B cell (primary cell): ENCODE data around the gene ABHD6. TPM values are rescaled to one million over a fixed set of nuclear protein-coding genes. Genes with fewer than 3 reads are reported as not detected.
A peak's percentile ranks its signal among the peaks of the same experiment; 100 is the strongest.
"Not testable (repeated sequence)": the region's sequence is repeated elsewhere in the genome, so short reads cannot be mapped to it uniquely, and the experiment has no call there.

Experiments used
- ATAC-seq: fragments of 200-7000 bp; cut with Tn5 transposase; one replicate; pipeline ENCODE4 v1.10.0; 2021; ENCODE audit warnings: low read depth, mild to moderate bottlenecking, moderate number of reproducible peaks, moderate library complexity
- CTCF ChIA-PET: fragments of 350-600 bp; sonication (Branson Sonifier 250); formaldehyde crosslinking; loops from one replicate; lab custom pipeline; 2021; ENCODE audit warnings: antibody characterized with exemption, inconsistent platforms; lab: Charles Lee
- POLR2A ChIA-PET: fragments of 350-600 bp; sonication (Branson Sonifier 250); formaldehyde crosslinking; loops from one replicate; lab custom pipeline; 2021; ENCODE audit warnings: antibody characterized with exemption; lab: Charles Lee
- DNase-seq: peaks from one replicate; pipeline ENCODE4 v3.0.0; 2013
- H2AFZ ChIP-seq: 2 replicates; pipeline ENCODE4 v1.6.1; 2012; ENCODE audit warnings: mild to moderate bottlenecking, low read depth, low read length; ENCODE audit not compliant: insufficient read depth, poor library complexity, severe bottlenecking
- H3K27ac ChIP-seq, 2 donors: 1 replicate in 1 of 2; 2 replicates in 1 of 2; pipeline ENCODE4 v1.5.1; 2012 to 2013; ENCODE audit warnings: low read length in 2 of 2, mild to moderate bottlenecking in 2 of 2, moderate library complexity in 1 of 2
- H3K27me3 ChIP-seq, 4 experiments: fragments of 200-600 bp in 1 of 4; sonication (generic) in 1 of 4; replicated peaks in 1 of 4; 1 replicate in 2 of 4; 2 replicates in 2 of 4; pipeline versions ENCODE4 v1.6.1 to v1.7.0; 2013 to 2016; ENCODE audit warnings: low read length in 3 of 4, mild to moderate bottlenecking in 2 of 4, mixed read lengths in 1 of 4, moderate library complexity in 1 of 4; ENCODE audit not compliant: insufficient read depth in 4 of 4, control insufficient read depth in 3 of 4; ENCODE audit errors: control extremely low read depth in 1 of 4
- H3K36me3 ChIP-seq, 2 experiments: replicated peaks in 1 of 2; 1 replicate in 1 of 2; 2 replicates in 1 of 2; pipeline versions ENCODE4 v1.6.1 to v1.7.1; 2013; ENCODE audit warnings: low read length in 1 of 2; ENCODE audit not compliant: insufficient read depth in 2 of 2, control insufficient read depth in 1 of 2; ENCODE audit errors: control extremely low read depth in 1 of 2, extremely low read depth in 1 of 2
- H3K4me1 ChIP-seq, 2 donors: fragments of 200-600 bp in 1 of 2; sonication (generic) in 1 of 2; 1 replicate in 1 of 2; 2 replicates in 1 of 2; pipeline versions ENCODE4 v1.5.1 to v1.6.1; 2013 to 2017; ENCODE audit warnings: low read length in 2 of 2; ENCODE audit not compliant: control insufficient read depth in 2 of 2, insufficient read depth in 2 of 2
- H3K4me2 ChIP-seq: replicated peaks from 2 replicates; pipeline ENCODE3; 2012; ENCODE audit warnings: mild to moderate bottlenecking, low read depth, low read length; ENCODE audit not compliant: poor library complexity, severe bottlenecking
- H3K4me3 ChIP-seq, 5 experiments: fragments of 200-600 bp in 1 of 5; sonication (generic) in 1 of 5; 1 replicate in 3 of 5; 2 replicates in 2 of 5; pipeline versions ENCODE4 v1.5.1 to v1.7.0; 2011 to 2016; ENCODE audit warnings: low read length in 4 of 5, mild to moderate bottlenecking in 4 of 5, low read depth in 2 of 5, control low read depth in 1 of 5, moderate library complexity in 1 of 5; ENCODE audit not compliant: insufficient read depth in 1 of 5; ENCODE audit errors: control extremely low read depth in 1 of 5, extremely low read depth in 1 of 5
- H3K79me2 ChIP-seq: fragments of 200-600 bp; sonication (generic); one replicate; pipeline ENCODE4 v1.6.0; 2016; ENCODE audit warnings: low read length; ENCODE audit not compliant: control insufficient read depth, insufficient read depth
- H3K9ac ChIP-seq: fragments of 200-600 bp; sonication (generic); 2 replicates; pipeline ENCODE4 v1.6.1; 2017; ENCODE audit warnings: mild to moderate bottlenecking, low read length, moderate library complexity
- H3K9me3 ChIP-seq, 3 donors: one replicate each; pipeline versions ENCODE4 v1.6.1 to v1.7.1; 2013; ENCODE audit warnings: low read length in 2 of 3; ENCODE audit not compliant: control insufficient read depth in 2 of 3, insufficient read depth in 1 of 3; ENCODE audit errors: control extremely low read depth in 1 of 3
- H4K20me1 ChIP-seq: 2 replicates; pipeline ENCODE4 v1.6.0; 2012; ENCODE audit warnings: mild to moderate bottlenecking, low read length; ENCODE audit not compliant: insufficient read depth, control insufficient read depth, poor library complexity, severe bottlenecking
- H3K27ac Mint-ChIP-seq: one replicate; pipeline ENCODE4 v1.8.0; 2021; ENCODE audit warnings: mixed read lengths
- H3K27me3 Mint-ChIP-seq: one replicate; pipeline ENCODE4 v1.8.0; 2021; ENCODE audit warnings: mixed read lengths
- H3K4me1 Mint-ChIP-seq: one replicate; pipeline ENCODE4 v1.8.0; 2021; ENCODE audit warnings: mixed read lengths
- H3K4me3 Mint-ChIP-seq: one replicate; pipeline ENCODE4 v1.8.0; 2021; ENCODE audit warnings: mixed read lengths
- H3K9me3 Mint-ChIP-seq: one replicate; pipeline ENCODE4 v1.8.0; 2022; ENCODE audit warnings: mixed read lengths; ENCODE audit not compliant: insufficient read depth
- CTCF ChIP-seq: fragments of 200-600 bp; IDR thresholded peaks from one replicate; pipeline ENCODE4 v1.8.0; 2022; ENCODE audit warnings: antibody characterized with exemption, mild to moderate bottlenecking
- EZH2 ChIP-seq: IDR thresholded peaks from 2 replicates; pipeline ENCODE4 v1.6.1; 2012; ENCODE audit warnings: borderline replicate concordance, low read depth, mild to moderate bottlenecking, moderate library complexity, low read length; ENCODE audit not compliant: insufficient read depth, poor library complexity, severe bottlenecking
- WGBS: methylation state at CpG from one replicate; pipeline ENCODE4 v1.1.5; 2013; ENCODE audit warnings: missing lambda C conversion rate; ENCODE audit not compliant: insufficient coverage; 5-methylcytosine and 5-hydroxymethylcytosine counted together
- intact Hi-C: fragments of 100-400 bp; cut with micrococcal nuclease; formaldehyde crosslinking; loops from one replicate; pipeline ENCODE4 v1.10.0; 2022
- polyA plus RNA-seq: library from polyadenylated mRNA; depleted of rRNA; stranded (reverse); fragments of >200 nt; gene quantifications from 2 replicates; pipeline ENCODE4 v1.2.3, GENCODE V29; 2012
- total RNA-seq, 2 donors: library from RNA; stranded (reverse); fragments of 120-200 nt in 1 of 2; gene quantifications; 1 replicate in 1 of 2; 2 replicates in 1 of 2; pipeline versions ENCODE4 v1.2.3 to v1.2.4, GENCODE V29; 2013 to 2022

Gene ABHD6
- total and polyA plus RNA-seq, 2 donors (not counting 1 experiment from before 2014, with no cell fraction given) = 4.5 to 24.2 TPM

GRCh38 chr3:58339146-58339545 is 101.6 kb downstream of the ABHD6 start:
- H3K27me3 ChIP-seq, H3K9ac ChIP-seq, H3K9me3 Mint-ChIP-seq, DNase-seq, ATAC-seq, H3K27me3 Mint-ChIP-seq, H4K20me1 ChIP-seq: not testable (repeated sequence)
- Histone ChIP-seq H3K36me3 (peaks cover 2 to 11% of the 10 kb centered on the region in 2 experiments), H2AFZ (peak overlapping the region; percentile 30), H3K27ac (peak overlapping the region; percentile 65 to 85), H3K9me3 (peaks cover 0 to 11% (median 0%) of the 10 kb centered on the region in 3 donors), H3K4me3 (peak overlapping the region in 1 of 5 experiments; percentile 11), H3K79me2 (peaks cover 100% of the 10 kb centered on the region), H3K4me1 (peaks cover 81 to 92% of the 10 kb centered on the region in 2 donors), H3K4me2 (peak overlapping the region; percentile 55)
- H3K4me1 Mint-ChIP-seq = peaks cover 78% of the 10 kb centered on the region
- intact Hi-C loops = loop anchor here (1.0 kb wide), 1 partner anchor 10 kb away; no protein-coding TSS in a partner anchor
- ChIA-PET CTCF (interaction anchor here (0.6 to 10.2 kb wide), 7 partner anchors 11 to 165 kb away, joined by 3 to 349 read pairs (median 7); partner anchors contain the start of gene KCTD6), POLR2A (interaction anchor here (0.5 to 11.4 kb wide), 4 partner anchors 12 to 161 kb away, joined by 3 to 182 read pairs (median 4); no protein-coding TSS in a partner anchor)
- H3K4me3 Mint-ChIP-seq = peak overlapping the region; percentile 75
- WGBS = 2% methylated on average over 9 of the region's 12 CpGs
- H3K27ac Mint-ChIP-seq = peak overlapping the region; percentile 91

- H3K27ac ChIP-seq = peak overlapping the region; percentile 54 to 85
- H3K27me3 ChIP-seq = no peaks in the 10 kb centered on the region
- ChIA-PET POLR2A (interaction anchor here (11.4 kb wide), 1 partner anchor 12 kb away, joined by 182 read pairs; no protein-coding TSS in a partner anchor), CTCF (interaction anchor here (0.6 to 10.2 kb wide), 3 partner anchors 10 to 74 kb away, joined by 5 to 349 read pairs (median 5); no protein-coding TSS in a partner anchor)
- peaks cover 98% of the 10 kb centered on the region for H3K79me2 ChIP-seq
- DNase-seq (no peak), ATAC-seq (peak; percentile 41)
- peak overlapping the region; percentile 35 for H2AFZ ChIP-seq
- peak overlapping the region in 1 of 5 experiments; percentile 40 for H3K4me3 ChIP-seq
- Mint-ChIP-seq H3K27me3 (no peaks in the 10 kb centered on the region), H3K9me3 (no peaks in the 10 kb centered on the region), H3K4me1 (peaks cover 72% of the 10 kb centered on the region), H3K27ac (peak overlapping the region; percentile 88), H3K4me3 (peak overlapping the region; percentile 35)
- H3K9ac ChIP-seq = no peak overlapping the region
- intact Hi-C loops = no loop called here
- peaks cover under 1 to 15% of the 10 kb centered on the region in 2 experiments for H3K36me3 ChIP-seq
- TF ChIP-seq CTCF (no peak), EZH2 (no peak)
- 100% methylated on average over 2 of the region's 3 CpGs for WGBS
- H3K4me2 ChIP-seq = peak overlapping the region; percentile 65
- peaks cover 0 to 11% (median 0%) of the 10 kb centered on the region in 3 donors for H3K9me3 ChIP-seq
- H4K20me1 ChIP-seq = no peaks in the 10 kb centered on the region
- peaks cover 87 to 88% of the 10 kb centered on the region in 2 donors for H3K4me1 ChIP-seq
Observed at GRCh38 chr3:58340594-58341244, 103.1 kb downstream of the ABHD6 start.
